Osteoblast (primary cell): ENCODE data around the gene CACNB2. TPM values are rescaled to one million over a fixed set of nuclear protein-coding genes. Genes with fewer than 3 reads are reported as not detected.
"Not testable (repeated sequence)": the region's sequence is repeated elsewhere in the genome, so short reads cannot be mapped to it uniquely, and the experiment has no call there.

Experiments used
- DNase-seq: peaks from one replicate; pipeline ENCODE4 v3.0.0; 2011; ENCODE audit warnings: low spot score, mixed read lengths; ENCODE audit not compliant: insufficient read length; ENCODE audit errors: missing footprints
- H2AFZ ChIP-seq: 2 replicates; pipeline ENCODE4 v1.6.0; 2011; ENCODE audit warnings: mild to moderate bottlenecking, low read length
- H3K27ac ChIP-seq: 2 replicates; pipeline ENCODE4 v1.5.1; 2011; ENCODE audit warnings: mild to moderate bottlenecking, low read depth, low read length, moderate library complexity
- H3K27me3 ChIP-seq: 2 replicates; pipeline ENCODE4 v1.6.0; 2012; ENCODE audit warnings: mild to moderate bottlenecking, control low read depth, inconsistent platforms, low read length, moderate library complexity; ENCODE audit not compliant: insufficient read depth
- H3K36me3 ChIP-seq: 2 replicates; pipeline ENCODE4 v1.5.1; 2011; ENCODE audit warnings: mild to moderate bottlenecking, low read length, control low read depth, moderate library complexity; ENCODE audit not compliant: insufficient read depth
- H3K4me1 ChIP-seq: 2 replicates; pipeline ENCODE4 v1.5.1; 2011; ENCODE audit warnings: mild to moderate bottlenecking, low read length, control low read depth, moderate library complexity; ENCODE audit not compliant: insufficient read depth
- H3K4me2 ChIP-seq: 2 replicates; pipeline ENCODE4 v1.6.0; 2011; ENCODE audit warnings: mild to moderate bottlenecking, low read length; ENCODE audit not compliant: insufficient read depth
- H3K4me3 ChIP-seq: fragments of 200-600 bp; sonication (generic); 3 replicates; pipeline ENCODE4 v1.5.1; 2012; ENCODE audit warnings: mild to moderate bottlenecking, low read length, inconsistent platforms; ENCODE audit not compliant: insufficient read depth
- H3K79me2 ChIP-seq: 2 replicates; pipeline ENCODE4 v1.6.0; 2012; ENCODE audit warnings: mild to moderate bottlenecking, low read length, control low read depth, inconsistent platforms; ENCODE audit not compliant: insufficient read depth
- H3K9me3 ChIP-seq: 2 replicates; pipeline ENCODE4 v1.5.1; 2011; ENCODE audit warnings: low read depth, low read length, control low read depth
- H4K20me1 ChIP-seq: 2 replicates; pipeline ENCODE4 v1.6.0; 2012; ENCODE audit warnings: mild to moderate bottlenecking, low read length, control low read depth; ENCODE audit not compliant: insufficient read depth
- CTCF ChIP-seq: IDR thresholded peaks from 2 replicates; pipeline ENCODE4 v1.5.1; 2011; ENCODE audit warnings: mild to moderate bottlenecking, low read depth, low read length, moderate library complexity; ENCODE audit errors: extremely low read depth
- total RNA-seq: library from RNA; depleted of rRNA; stranded (reverse); fragments of >200 nt; gene quantifications from 2 replicates; pipeline ENCODE4 v1.2.3, GENCODE V29; 2012

The CACNB2 gene
- total RNA-seq, 1 donor, result under 0.01 TPM

GRCh38 chr10:18164748-18165361, 24.6 kb downstream of the CACNB2 start:
- Histone ChIP-seq H3K36me3 (no peaks in the 10 kb centered on the region), H3K27ac (peak overlapping the region; percentile 62), H3K79me2 (no peaks in the 10 kb centered on the region), H4K20me1 (no peaks in the 10 kb centered on the region), H3K4me1 (peaks cover 13% of the 10 kb centered on the region), H2AFZ (no peak overlapping the region), H3K9me3 (no peaks in the 10 kb centered on the region), H3K4me2 (peak overlapping the region; percentile 42), H3K4me3 (no peak overlapping the region), H3K27me3 (no peaks in the 10 kb centered on the region)
- DNase-seq, result no peak
- TF ChIP-seq CTCF, result no peak

GRCh38 chr10:18178854-18179483, 38.7 kb downstream of the CACNB2 start:
- Histone ChIP-seq H3K4me2 (no peak overlapping the region), H2AFZ (no peak overlapping the region)
- no peak for DNase-seq

GRCh38 chr10:18179891-18180290, 39.7 kb downstream of the CACNB2 start:
- Histone ChIP-seq H3K27me3 (peaks cover 24% of the 10 kb centered on the region), H3K4me1 (peaks cover 9% of the 10 kb centered on the region), H3K4me3 (peak overlapping the region; percentile 19), H2AFZ (peak overlapping the region; percentile 67), H3K36me3 (no peaks in the 10 kb centered on the region), H3K9me3 (no peaks in the 10 kb centered on the region), H3K27ac (peak overlapping the region; percentile 21), H3K79me2 (no peaks in the 10 kb centered on the region), H3K4me2 (peak overlapping the region; percentile 45), H4K20me1 (no peaks in the 10 kb centered on the region)
- DNase-seq, result peak; percentile 38
- no peak for TF ChIP-seq CTCF

More at GRCh38 chr10:18178854-18179483, 38.7 kb downstream of the CACNB2 start:
- no peaks in the 10 kb centered on the region for H3K36me3 ChIP-seq
- no peaks in the 10 kb centered on the region for H3K9me3 ChIP-seq
- peaks cover 24% of the 10 kb centered on the region for H3K27me3 ChIP-seq
- H4K20me1 ChIP-seq, result no peaks in the 10 kb centered on the region
- no peak overlapping the region for H3K4me3 ChIP-seq
- no peaks in the 10 kb centered on the region for H3K79me2 ChIP-seq
- TF ChIP-seq CTCF, result no peak
- H3K4me1 ChIP-seq, result peaks cover 9% of the 10 kb centered on the region
- no peak overlapping the region for H3K27ac ChIP-seq

GRCh38 chr10:18181382-18181781, 41.2 kb downstream of the CACNB2 start:
- not testable (repeated sequence) for H2AFZ ChIP-seq, H3K27ac ChIP-seq, DNase-seq, H3K4me1 ChIP-seq, H3K9me3 ChIP-seq, H3K4me3 ChIP-seq, H4K20me1 ChIP-seq, H3K79me2 ChIP-seq, H3K4me2 ChIP-seq, H3K36me3 ChIP-seq
- peaks cover 20% of the 10 kb centered on the region for H3K27me3 ChIP-seq
